Vagina (tissue), 2 donors: ENCODE data around the gene DEFB124.
A peak's percentile ranks its signal among the peaks of the same experiment; 100 is the strongest.

ENCODE experiments used
- CTCF ChIP-seq, 3 experiments: fragments of 450-650 bp in 2 of 3; fragments of 200-600 bp in 1 of 3; sonication (generic) in 1 of 3; IDR thresholded peaks; one replicate each; pipeline ENCODE4 v1.5.1; 2017 to 2019; ENCODE audit warnings: antibody characterized with exemption in 3 of 3, mild to moderate bottlenecking in 2 of 3, moderate library complexity in 2 of 3
- POLR2A ChIP-seq, 2 donors: fragments of 450-650 bp; IDR thresholded peaks; one replicate each; pipeline ENCODE4 v1.6.1; 2017; ENCODE audit warnings: antibody characterized with exemption in 2 of 2, mild to moderate bottlenecking in 2 of 2, moderate library complexity in 2 of 2
- POLR2AphosphoS5 ChIP-seq, 2 donors: sonication (generic); formaldehyde crosslinking; IDR thresholded peaks; one replicate each; pipeline ENCODE4 v1.9.0; 2017; ENCODE audit warnings: antibody characterized with exemption in 2 of 2, mild to moderate bottlenecking in 2 of 2, low read depth in 1 of 2; ENCODE audit not compliant: insufficient read depth in 1 of 2

- TF ChIP-seq CTCF (IDR thresholded peaks at IDR 0.05) (no peak), POLR2A (IDR thresholded peaks at IDR 0.05) (peak in 1 of 2 donors; percentile 17), POLR2AphosphoS5 (IDR thresholded peaks at IDR 0.05; ENCODE audit: insufficient read depth in 1 of 2, low read depth in 1 of 2) (peak in 1 of 2 donors; percentile 89)
These were observed at the start of gene DEFB124, which contains the start of gene REM1 for GRCh38 chr20:31474758-31475427.
